ENCODE data around the gene PTGER3.

DNA sequence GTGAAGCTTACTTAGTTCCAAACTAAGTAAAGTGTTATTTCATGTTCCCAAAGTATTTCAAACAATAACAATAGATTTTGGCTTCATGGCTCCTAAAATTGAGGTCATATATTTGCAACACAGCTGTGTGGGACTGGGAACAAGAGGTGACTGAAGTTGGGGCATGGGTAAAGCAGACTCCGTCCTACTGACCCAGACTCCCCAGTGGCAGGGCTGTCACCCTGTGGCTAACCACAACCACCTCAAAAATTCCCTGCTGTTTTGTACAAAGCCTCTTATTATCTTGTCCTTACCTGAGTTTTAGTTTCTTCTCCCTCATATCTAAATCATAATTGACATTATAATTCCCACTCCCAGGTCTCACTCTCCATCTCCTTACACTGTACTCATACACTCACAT is 117.6 kb downstream of the PTGER3 start:
- TF ChIP-seq, protein P1, sequence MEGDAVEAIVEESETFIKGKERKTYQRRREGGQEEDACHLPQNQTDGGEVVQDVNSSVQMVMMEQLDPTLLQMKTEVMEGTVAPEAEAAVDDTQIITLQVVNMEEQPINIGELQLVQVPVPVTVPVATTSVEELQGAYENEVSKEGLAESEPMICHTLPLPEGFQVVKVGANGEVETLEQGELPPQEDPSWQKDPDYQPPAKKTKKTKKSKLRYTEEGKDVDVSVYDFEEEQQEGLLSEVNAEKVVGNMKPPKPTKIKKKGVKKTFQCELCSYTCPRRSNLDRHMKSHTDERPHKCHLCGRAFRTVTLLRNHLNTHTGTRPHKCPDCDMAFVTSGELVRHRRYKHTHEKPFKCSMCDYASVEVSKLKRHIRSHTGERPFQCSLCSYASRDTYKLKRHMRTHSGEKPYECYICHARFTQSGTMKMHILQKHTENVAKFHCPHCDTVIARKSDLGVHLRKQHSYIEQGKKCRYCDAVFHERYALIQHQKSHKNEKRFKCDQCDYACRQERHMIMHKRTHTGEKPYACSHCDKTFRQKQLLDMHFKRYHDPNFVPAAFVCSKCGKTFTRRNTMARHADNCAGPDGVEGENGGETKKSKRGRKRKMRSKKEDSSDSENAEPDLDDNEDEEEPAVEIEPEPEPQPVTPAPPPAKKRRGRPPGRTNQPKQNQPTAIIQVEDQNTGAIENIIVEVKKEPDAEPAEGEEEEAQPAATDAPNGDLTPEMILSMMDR (IDR thresholded peaks at IDR 0.05) = no peak
- TF ChIP-seq POLR2A (IDR thresholded peaks at IDR 0.05) = no peak

Measured in gastroesophageal sphincter (tissue), 3 donors.